Activated CD4-positive, alpha-beta T cell treated with anti-CD3 and anti-CD28 coated beads for 36 hours (primary cell): ENCODE results near the gene NELL1. TPM values are rescaled to one million over a fixed set of nuclear protein-coding genes. Genes with fewer than 3 reads are reported as not detected.

Experiments
- ATAC-seq: fragments of 200-7000 bp; cut with Tn5 transposase; one replicate; pipeline ENCODE4 v1.10.0; 2021; ENCODE audit warnings: mild to moderate bottlenecking, moderate library complexity
- CTCF ChIA-PET: fragments of 350-600 bp; sonication (Branson Sonifier 250); formaldehyde crosslinking; loops from one replicate; lab custom pipeline; 2021; ENCODE audit warnings: antibody characterized with exemption; lab: Charles Lee
- POLR2A ChIA-PET: fragments of 350-600 bp; sonication (Branson Sonifier 250); formaldehyde crosslinking; loops from one replicate; lab custom pipeline; 2021; ENCODE audit warnings: antibody characterized with exemption, inconsistent platforms; lab: Charles Lee
- DNase-seq: peaks from one replicate; pipeline ENCODE4 v3.0.0-alpha.2; 2020
- H3K27ac Mint-ChIP-seq: one replicate; pipeline ENCODE4 v1.8.0; 2021; ENCODE audit warnings: mixed read lengths
- H3K27me3 Mint-ChIP-seq: one replicate; pipeline ENCODE4 v1.8.0; 2021; ENCODE audit warnings: mixed read lengths
- H3K36me3 Mint-ChIP-seq: one replicate; pipeline ENCODE4 v1.8.0; 2021; ENCODE audit warnings: low read depth, mixed read lengths
- H3K4me1 Mint-ChIP-seq: one replicate; pipeline ENCODE4 v1.8.0; 2021; ENCODE audit warnings: mixed read lengths
- H3K4me3 Mint-ChIP-seq: one replicate; pipeline ENCODE4 v1.8.0; 2021; ENCODE audit warnings: mild to moderate bottlenecking, moderate library complexity, mixed read lengths
- H3K9me3 Mint-ChIP-seq: one replicate; pipeline ENCODE4 v1.8.0; 2021; ENCODE audit warnings: low read depth, mixed read lengths
- intact Hi-C, 2 experiments: fragments of 100-400 bp; cut with DNase I in 1 of 2; cut with micrococcal nuclease in 1 of 2; formaldehyde crosslinking; loops; one replicate each; pipeline versions ENCODE4 v1.14.2 to v1.15.1; 2022 to 2024; cut with DNase I, micrococcal nuclease
- total RNA-seq, 2 experiments: library from RNA; stranded (reverse); gene quantifications; one replicate each; pipeline ENCODE4 v1.2.3, GENCODE V29; 2021

The NELL1 gene
- total RNA-seq, 2 experiments from 2014 or later = not detected

GRCh38 chr11:21068886-21069285, 399.5 kb downstream of the NELL1 start:
- Mint-ChIP-seq H3K9me3 (peaks cover 6% of the 10 kb centered on the region), H3K27ac (no peak overlapping the region), H3K27me3 (no peaks in the 10 kb centered on the region), H3K36me3 (no peaks in the 10 kb centered on the region), H3K4me1 (no peaks in the 10 kb centered on the region), H3K4me3 (no peak overlapping the region)
- intact Hi-C loops = no loop called here
- CTCF ChIA-PET = no interaction called here
- POLR2A ChIA-PET = no interaction called here
- DNase-seq = no peak
- ATAC-seq = no peak

GRCh38 chr11:21069909-21070308, 400.5 kb downstream of the NELL1 start:
- Mint-ChIP-seq H3K4me3 (no peak overlapping the region), H3K9me3 (peaks cover 4% of the 10 kb centered on the region), H3K27ac (no peak overlapping the region), H3K36me3 (no peaks in the 10 kb centered on the region), H3K27me3 (no peaks in the 10 kb centered on the region), H3K4me1 (no peaks in the 10 kb centered on the region)
- POLR2A ChIA-PET = no interaction called here
- DNase-seq (no peak), ATAC-seq (no peak)
- intact Hi-C loops = no loop called here
- CTCF ChIA-PET = no interaction called here

GRCh38 chr11:21072558-21072957, 403.2 kb downstream of the NELL1 start:
- peaks cover 4% of the 10 kb centered on the region for H3K9me3 Mint-ChIP-seq
- intact Hi-C loops = no loop called here
- DNase-seq (no peak), ATAC-seq (no peak)
- POLR2A ChIA-PET = no interaction called here
- CTCF ChIA-PET = no interaction called here
- no peaks in the 10 kb centered on the region for H3K36me3 Mint-ChIP-seq
- H3K27ac Mint-ChIP-seq = no peak overlapping the region
- no peak overlapping the region for H3K4me3 Mint-ChIP-seq
- H3K27me3 Mint-ChIP-seq = no peaks in the 10 kb centered on the region
- no peaks in the 10 kb centered on the region for H3K4me1 Mint-ChIP-seq

GRCh38 chr11:21082853-21083252, 413.5 kb downstream of the NELL1 start:
- ChIA-PET CTCF (no interaction called here), POLR2A (no interaction called here)
- Mint-ChIP-seq H3K4me3 (no peak overlapping the region), H3K36me3 (no peaks in the 10 kb centered on the region), H3K27me3 (no peaks in the 10 kb centered on the region), H3K9me3 (no peaks in the 10 kb centered on the region), H3K27ac (no peak overlapping the region), H3K4me1 (no peaks in the 10 kb centered on the region)
- intact Hi-C loops = no loop called here
- DNase-seq (no peak), ATAC-seq (no peak)

- no peaks in the 10 kb centered on the region for H3K36me3 Mint-ChIP-seq
- no peaks in the 10 kb centered on the region for H3K27me3 Mint-ChIP-seq
- no peak for DNase-seq
- H3K27ac Mint-ChIP-seq = no peak overlapping the region
- intact Hi-C loops = no loop called here
- ChIA-PET CTCF (no interaction called here), POLR2A (no interaction called here)
- peaks cover 3% of the 10 kb centered on the region for H3K9me3 Mint-ChIP-seq
- no peak for ATAC-seq
- H3K4me3 Mint-ChIP-seq = no peak overlapping the region
- H3K4me1 Mint-ChIP-seq = no peaks in the 10 kb centered on the region
Observed at GRCh38 chr11:21088930-21089329, 419.5 kb downstream of the NELL1 start.

- Mint-ChIP-seq H3K27me3 (no peaks in the 10 kb centered on the region), H3K36me3 (no peaks in the 10 kb centered on the region), H3K4me3 (no peak overlapping the region), H3K4me1 (no peaks in the 10 kb centered on the region), H3K9me3 (peaks cover 4% of the 10 kb centered on the region), H3K27ac (no peak overlapping the region)
- ATAC-seq (no peak), DNase-seq (no peak)
- ChIA-PET POLR2A (no interaction called here), CTCF (no interaction called here)
- intact Hi-C loops = no loop called here
Observed at GRCh38 chr11:21104641-21105040, 435.3 kb downstream of the NELL1 start.

- intact Hi-C loops = no loop called here
Observed at GRCh38 chr11:21105196-21105917, 436.0 kb downstream of the NELL1 start.

GRCh38 chr11:21109341-21109740, 440.0 kb downstream of the NELL1 start:
- Mint-ChIP-seq H3K27me3 (no peaks in the 10 kb centered on the region), H3K4me3 (no peak overlapping the region), H3K9me3 (no peaks in the 10 kb centered on the region), H3K27ac (no peak overlapping the region), H3K4me1 (no peaks in the 10 kb centered on the region), H3K36me3 (no peaks in the 10 kb centered on the region)
- POLR2A ChIA-PET = no interaction called here
- CTCF ChIA-PET = no interaction called here
- intact Hi-C loops = no loop called here
- no peak for DNase-seq
- no peak for ATAC-seq

More at GRCh38 chr11:21105196-21105917, 436.0 kb downstream of the NELL1 start:
- Mint-ChIP-seq H3K4me1 (no peaks in the 10 kb centered on the region), H3K4me3 (no peak overlapping the region), H3K27me3 (no peaks in the 10 kb centered on the region), H3K36me3 (no peaks in the 10 kb centered on the region), H3K9me3 (peaks cover 2% of the 10 kb centered on the region), H3K27ac (no peak overlapping the region)
- ATAC-seq = no peak
- ChIA-PET POLR2A (no interaction called here), CTCF (no interaction called here)
- DNase-seq = no peak

GRCh38 chr11:21110415-21110814, 441.0 kb downstream of the NELL1 start:
- H3K27me3 Mint-ChIP-seq = no peaks in the 10 kb centered on the region
- CTCF ChIA-PET = interaction anchor here (1.2 kb wide), 1 partner anchor 12 kb away, joined by 5 read pairs; no protein-coding TSS in a partner anchor
- no peak overlapping the region for H3K4me3 Mint-ChIP-seq
- POLR2A ChIA-PET = no interaction called here
- H3K9me3 Mint-ChIP-seq = no peaks in the 10 kb centered on the region
- intact Hi-C loops = no loop called here
- no peaks in the 10 kb centered on the region for H3K36me3 Mint-ChIP-seq
- H3K27ac Mint-ChIP-seq = no peak overlapping the region
- DNase-seq = no peak
- no peaks in the 10 kb centered on the region for H3K4me1 Mint-ChIP-seq
- no peak for ATAC-seq

GRCh38 chr11:21113876-21114275, 444.5 kb downstream of the NELL1 start:
- no peaks in the 10 kb centered on the region for H3K9me3 Mint-ChIP-seq
- POLR2A ChIA-PET = no interaction called here
- CTCF ChIA-PET = no interaction called here
- DNase-seq (no peak), ATAC-seq (no peak)
- intact Hi-C loops = no loop called here
- H3K27ac Mint-ChIP-seq = no peak overlapping the region
- H3K27me3 Mint-ChIP-seq = no peaks in the 10 kb centered on the region
- no peaks in the 10 kb centered on the region for H3K4me1 Mint-ChIP-seq
- no peak overlapping the region for H3K4me3 Mint-ChIP-seq
- H3K36me3 Mint-ChIP-seq = no peaks in the 10 kb centered on the region

- ChIA-PET POLR2A (no interaction called here), CTCF (no interaction called here)
- no peak overlapping the region for H3K27ac Mint-ChIP-seq
- no peaks in the 10 kb centered on the region for H3K36me3 Mint-ChIP-seq
- no peaks in the 10 kb centered on the region for H3K27me3 Mint-ChIP-seq
- DNase-seq = no peak
- intact Hi-C loops = no loop called here
- H3K4me3 Mint-ChIP-seq = no peak overlapping the region
- no peaks in the 10 kb centered on the region for H3K4me1 Mint-ChIP-seq
- H3K9me3 Mint-ChIP-seq = no peaks in the 10 kb centered on the region
- ATAC-seq = no peak
Observed at GRCh38 chr11:21116009-21116408, 446.6 kb downstream of the NELL1 start.

GRCh38 chr11:21119411-21119810, 450.0 kb downstream of the NELL1 start:
- no peak overlapping the region for H3K4me3 Mint-ChIP-seq
- POLR2A ChIA-PET = no interaction called here

More at GRCh38 chr11:21119411-21119810, 450.0 kb downstream of the NELL1 start:
- Mint-ChIP-seq H3K4me1 (no peaks in the 10 kb centered on the region), H3K27ac (no peak overlapping the region), H3K9me3 (no peaks in the 10 kb centered on the region), H3K27me3 (no peaks in the 10 kb centered on the region), H3K36me3 (no peaks in the 10 kb centered on the region)
- CTCF ChIA-PET = interaction anchor here (0.6 kb wide), 1 partner anchor 440 kb away, joined by 5 read pairs; no protein-coding TSS in a partner anchor
- DNase-seq (no peak), ATAC-seq (no peak)
- intact Hi-C loops = no loop called here
